Osteocyte (in vitro differentiated cells): ENCODE data around the gene MAP7. TPM values are rescaled to one million over a fixed set of nuclear protein-coding genes. Genes with fewer than 3 reads are reported as not detected.

Experiments used
- DNase-seq: peaks from one replicate; pipeline ENCODE4 v3.0.0; 2021; ENCODE audit warnings: mixed read lengths; ENCODE audit not compliant: unreplicated experiment; ENCODE audit errors: extremely low spot score
- H3K27ac Mint-ChIP-seq: one replicate; pipeline ENCODE4 v1.8.0; 2021; ENCODE audit warnings: mild to moderate bottlenecking, mixed read lengths; ENCODE audit not compliant: unreplicated experiment
- H3K27me3 Mint-ChIP-seq: one replicate; pipeline ENCODE4 v1.8.0; 2021; ENCODE audit warnings: mixed read lengths; ENCODE audit not compliant: unreplicated experiment
- H3K36me3 Mint-ChIP-seq: one replicate; pipeline ENCODE4 v1.8.0; 2021; ENCODE audit warnings: mixed read lengths; ENCODE audit not compliant: unreplicated experiment
- H3K4me1 Mint-ChIP-seq: one replicate; pipeline ENCODE4 v1.8.0; 2021; ENCODE audit warnings: mixed read lengths; ENCODE audit not compliant: unreplicated experiment
- H3K4me3 Mint-ChIP-seq: one replicate; pipeline ENCODE4 v1.8.0; 2021; ENCODE audit warnings: mild to moderate bottlenecking, moderate library complexity, mixed read lengths; ENCODE audit not compliant: unreplicated experiment
- H3K9me3 Mint-ChIP-seq: one replicate; pipeline ENCODE4 v1.8.0; 2021; ENCODE audit warnings: mixed read lengths; ENCODE audit not compliant: unreplicated experiment
- total RNA-seq: library from RNA; stranded (reverse); gene quantifications from 2 replicates; pipeline ENCODE4 v1.2.1, GENCODE V29; 2021
- TF ChIP-seq, protein P1 (sequence below): fragments of 200-600 bp; sonication (generic); IDR thresholded peaks from 2 replicates; pipeline ENCODE4 v1.5.0; 2021; ENCODE audit warnings: antibody characterized with exemption, mild to moderate bottlenecking, moderate library complexity

MAP7 gene
- total RNA-seq, 1 donor from 2014 or later = 0.38 TPM

DNA sequence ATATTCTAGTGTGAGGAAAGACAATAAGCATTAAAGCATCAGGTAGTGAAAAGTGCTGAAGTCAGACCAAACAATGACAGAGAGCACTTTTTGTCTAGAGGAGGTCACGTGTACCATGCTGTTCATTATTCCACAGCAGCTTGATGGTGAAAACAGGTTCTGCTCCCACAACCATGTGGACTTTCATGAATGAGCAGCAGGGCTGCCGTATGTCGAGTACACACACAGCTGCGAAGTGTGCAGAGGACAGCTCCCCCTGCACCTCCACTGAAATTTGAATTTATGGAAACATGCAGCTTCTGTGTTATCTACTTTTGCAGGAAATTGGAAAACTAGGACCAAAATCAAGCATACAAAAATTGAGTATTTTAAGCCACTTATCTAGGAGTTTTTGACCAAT is 85.3 kb downstream of the MAP7 start:
- no peak overlapping the region for H3K4me3 Mint-ChIP-seq
- DNase-seq = no peak
- no peak overlapping the region for H3K27ac Mint-ChIP-seq
- no peaks in the 10 kb centered on the region for H3K9me3 Mint-ChIP-seq
- no peaks in the 10 kb centered on the region for H3K4me1 Mint-ChIP-seq
- TF ChIP-seq, protein P1, sequence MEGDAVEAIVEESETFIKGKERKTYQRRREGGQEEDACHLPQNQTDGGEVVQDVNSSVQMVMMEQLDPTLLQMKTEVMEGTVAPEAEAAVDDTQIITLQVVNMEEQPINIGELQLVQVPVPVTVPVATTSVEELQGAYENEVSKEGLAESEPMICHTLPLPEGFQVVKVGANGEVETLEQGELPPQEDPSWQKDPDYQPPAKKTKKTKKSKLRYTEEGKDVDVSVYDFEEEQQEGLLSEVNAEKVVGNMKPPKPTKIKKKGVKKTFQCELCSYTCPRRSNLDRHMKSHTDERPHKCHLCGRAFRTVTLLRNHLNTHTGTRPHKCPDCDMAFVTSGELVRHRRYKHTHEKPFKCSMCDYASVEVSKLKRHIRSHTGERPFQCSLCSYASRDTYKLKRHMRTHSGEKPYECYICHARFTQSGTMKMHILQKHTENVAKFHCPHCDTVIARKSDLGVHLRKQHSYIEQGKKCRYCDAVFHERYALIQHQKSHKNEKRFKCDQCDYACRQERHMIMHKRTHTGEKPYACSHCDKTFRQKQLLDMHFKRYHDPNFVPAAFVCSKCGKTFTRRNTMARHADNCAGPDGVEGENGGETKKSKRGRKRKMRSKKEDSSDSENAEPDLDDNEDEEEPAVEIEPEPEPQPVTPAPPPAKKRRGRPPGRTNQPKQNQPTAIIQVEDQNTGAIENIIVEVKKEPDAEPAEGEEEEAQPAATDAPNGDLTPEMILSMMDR = no peak
- H3K36me3 Mint-ChIP-seq = no peaks in the 10 kb centered on the region
- peaks cover 29% of the 10 kb centered on the region for H3K27me3 Mint-ChIP-seq

DNA sequence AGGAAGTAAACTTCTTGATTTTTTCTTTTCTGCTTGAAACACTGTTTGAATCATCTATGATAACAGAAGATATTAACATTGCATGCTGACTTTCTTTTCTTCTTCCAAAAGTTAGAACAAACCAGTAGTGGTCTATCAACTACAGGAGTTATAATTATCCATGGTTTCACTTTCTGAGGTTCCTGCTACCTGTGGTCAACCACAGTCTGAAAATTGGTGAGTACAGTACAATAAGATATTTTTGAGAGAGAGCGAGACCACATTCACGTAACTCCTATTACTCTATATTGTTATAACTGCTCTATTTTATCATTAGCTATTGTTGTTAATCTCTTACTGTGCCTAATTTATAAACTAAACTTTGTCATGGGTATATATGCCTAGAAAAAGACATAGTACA is 86.1 kb downstream of the MAP7 start:
- Mint-ChIP-seq H3K4me1 (no peaks in the 10 kb centered on the region), H3K27ac (no peak overlapping the region), H3K36me3 (no peaks in the 10 kb centered on the region), H3K27me3 (peaks cover 25% of the 10 kb centered on the region), H3K4me3 (no peak overlapping the region), H3K9me3 (no peaks in the 10 kb centered on the region)
- TF ChIP-seq, protein P1 = no peak
- no peak for DNase-seq

DNA sequence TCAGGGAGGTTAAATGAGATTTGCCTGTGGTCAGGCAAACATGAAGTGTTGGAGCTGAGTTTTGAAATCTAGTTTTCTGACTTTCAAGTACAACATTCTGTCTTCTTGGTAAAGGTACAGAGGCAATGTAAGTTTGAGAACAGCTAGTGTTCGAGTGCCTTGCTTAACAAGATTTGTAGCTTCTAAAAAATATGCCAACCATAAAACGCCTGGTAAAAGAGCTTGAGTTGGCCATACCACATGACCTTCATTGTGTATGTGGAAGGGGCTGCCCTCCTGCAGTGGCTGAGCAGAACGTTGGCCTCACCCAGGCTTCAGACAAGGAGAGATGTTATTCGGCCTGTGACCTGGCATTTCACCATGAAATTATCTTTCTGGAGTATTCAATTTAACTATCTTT is 86.5 kb downstream of the MAP7 start:
- Mint-ChIP-seq H3K4me3 (no peak overlapping the region), H3K27ac (no peak overlapping the region), H3K27me3 (peaks cover 27% of the 10 kb centered on the region), H3K9me3 (no peaks in the 10 kb centered on the region), H3K36me3 (no peaks in the 10 kb centered on the region), H3K4me1 (no peaks in the 10 kb centered on the region)
- no peak for DNase-seq
- TF ChIP-seq, protein P1 = no peak

DNA sequence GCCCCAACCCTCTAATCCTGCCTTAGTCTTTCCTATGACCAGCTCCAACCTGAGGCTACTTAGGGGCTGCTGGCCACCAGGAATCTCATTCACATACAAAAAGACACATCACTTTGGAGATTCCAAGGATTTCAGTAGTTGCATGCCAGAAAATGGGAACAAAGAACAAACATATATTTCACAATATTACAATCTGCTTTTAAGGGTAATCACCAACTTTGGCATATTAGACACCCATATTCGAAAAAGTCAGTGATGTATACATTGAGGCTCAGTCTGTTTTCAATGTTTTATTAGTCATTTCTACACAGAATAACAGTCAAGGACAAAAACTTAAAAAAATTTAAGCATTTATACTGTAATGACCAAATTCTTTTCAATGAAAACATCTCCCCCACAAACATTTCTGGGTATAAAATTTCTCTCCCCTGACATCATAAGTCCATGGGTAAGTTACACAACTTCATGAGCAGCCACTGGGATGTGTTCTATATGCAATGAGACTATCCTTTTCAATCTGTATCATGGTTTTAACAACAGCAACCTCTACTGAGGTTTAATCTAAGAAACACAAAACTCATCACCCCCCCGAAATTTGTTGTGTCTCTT is 103.5 kb downstream of the MAP7 start:
- Mint-ChIP-seq H3K27ac (no peak overlapping the region), H3K27me3 (peaks cover 22% of the 10 kb centered on the region), H3K9me3 (peaks cover 7% of the 10 kb centered on the region), H3K36me3 (no peaks in the 10 kb centered on the region), H3K4me1 (no peaks in the 10 kb centered on the region), H3K4me3 (no peak overlapping the region)
- TF ChIP-seq, protein P1 = no peak
- DNase-seq = no peak

DNA sequence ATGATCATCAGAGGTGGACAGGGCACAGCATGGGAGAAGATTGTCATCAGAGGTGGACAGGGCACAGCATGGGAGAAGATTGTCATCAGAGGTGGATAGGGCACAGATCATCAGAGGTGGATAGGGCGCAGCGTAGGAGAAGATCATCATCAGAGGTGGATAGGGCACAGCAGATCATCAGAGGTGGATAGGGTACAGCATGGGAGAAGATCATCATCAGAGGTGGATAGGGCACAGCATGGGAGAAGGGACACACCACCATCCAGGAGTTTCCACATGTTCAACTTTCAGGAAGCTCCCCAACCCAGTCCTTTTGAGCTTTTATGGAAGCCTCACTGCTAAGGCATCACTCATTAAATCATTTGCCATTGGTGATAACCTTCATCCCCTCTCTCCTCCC is 104.1 kb downstream of the MAP7 start:
- H3K27me3 Mint-ChIP-seq = peaks cover 22% of the 10 kb centered on the region
- no peaks in the 10 kb centered on the region for H3K36me3 Mint-ChIP-seq
- H3K4me1 Mint-ChIP-seq = no peaks in the 10 kb centered on the region
- TF ChIP-seq, protein P1 = no peak
- H3K4me3 Mint-ChIP-seq = no peak overlapping the region
- no peak overlapping the region for H3K27ac Mint-ChIP-seq
- H3K9me3 Mint-ChIP-seq = peaks cover 3% of the 10 kb centered on the region
- no peak for DNase-seq
